Endothelial cell of umbilical vein (primary cell): ENCODE data around the gene UST. TPM values are rescaled to one million over a fixed set of nuclear protein-coding genes. Genes with fewer than 3 reads are reported as not detected.

ENCODE experiments used
- BruUV-seq: library from RNA; stranded (reverse); fragments of 400-500 nt; replicated peaks from 2 replicates; lab custom pipeline; 2021; lab: Mats Ljungman, UMichigan
- CTCF ChIA-PET: fragments of 300-600, 350-600 bp; sonication (Branson Sonifier 250); formaldehyde crosslinking; loops from one replicate; lab custom pipeline; 2021; ENCODE audit warnings: antibody characterized with exemption, inconsistent platforms; lab: Charles Lee
- POLR2A ChIA-PET: fragments of 300-600, 350-600 bp; sonication (Branson Sonifier 250); formaldehyde crosslinking; loops from one replicate; lab custom pipeline; 2021; ENCODE audit warnings: antibody characterized with exemption, inconsistent platforms; lab: Charles Lee
- DNase-seq: peaks from one replicate; pipeline ENCODE4 v3.0.0-alpha.2; 2011; ENCODE audit warnings: low read depth, low spot score
- FAIRE-seq: peaks from 2 replicates; lab custom pipeline; 2011; peaks lifted over from hg19 to GRCh38; lab: Jason Lieb, UNC
- H2AFZ ChIP-seq: 2 replicates; pipeline ENCODE4 v1.6.0; 2012; ENCODE audit warnings: low read depth, low read length, control low read depth, inconsistent platforms
- H3K27ac ChIP-seq: 2 replicates; pipeline ENCODE4 v1.5.1; 2011; ENCODE audit warnings: low read depth, mild to moderate bottlenecking, control low read depth, low read length, moderate library complexity; ENCODE audit not compliant: insufficient read depth
- H3K27me3 ChIP-seq, 2 experiments: 2 replicates each; pipeline versions ENCODE4 v1.6.0 to v1.6.1; 2011; ENCODE audit warnings: low read length in 2 of 2, mixed read lengths in 1 of 2; ENCODE audit not compliant: control insufficient read depth in 2 of 2, insufficient read depth in 2 of 2
- H3K36me3 ChIP-seq, 2 experiments: 2 replicates in 1 of 2; 3 replicates in 1 of 2; pipeline ENCODE4 v1.5.1; 2011; ENCODE audit warnings: low read length in 2 of 2, mild to moderate bottlenecking in 1 of 2, moderate library complexity in 1 of 2; ENCODE audit not compliant: control insufficient read depth in 2 of 2, insufficient read depth in 2 of 2; ENCODE audit errors: extremely low read depth in 1 of 2
- H3K4me1 ChIP-seq: 3 replicates; pipeline ENCODE4 v1.5.1; 2011; ENCODE audit warnings: mild to moderate bottlenecking, low read length; ENCODE audit not compliant: control insufficient read depth, insufficient read depth; ENCODE audit errors: extremely low read depth
- H3K4me2 ChIP-seq: 2 replicates; pipeline ENCODE4 v1.6.1; 2011; ENCODE audit warnings: low read length, control low read depth, mixed read lengths; ENCODE audit not compliant: insufficient read depth
- H3K4me3 ChIP-seq, 3 experiments: fragments of 200-600 bp in 1 of 3; sonication (generic), shearing (Covaris generic) in 1 of 3; replicated peaks in 1 of 3; 2 replicates each; pipeline ENCODE4 v1.5.1; 2011 to 2016; ENCODE audit warnings: control low read depth in 3 of 3, low read length in 3 of 3, mild to moderate bottlenecking in 2 of 3, inconsistent platforms in 1 of 3, low read depth in 1 of 3, moderate library complexity in 1 of 3; ENCODE audit not compliant: insufficient read depth in 1 of 3
- H3K79me2 ChIP-seq: 2 replicates; pipeline ENCODE4 v1.6.0; 2012; ENCODE audit warnings: low read length, inconsistent platforms; ENCODE audit not compliant: control insufficient read depth, insufficient read depth
- H3K9ac ChIP-seq: replicated peaks from 2 replicates; pipeline ENCODE3; 2011; ENCODE audit warnings: low read length, control low read depth; ENCODE audit not compliant: insufficient read depth; ENCODE audit errors: extremely low read depth
- H3K9me1 ChIP-seq: replicated peaks from 3 replicates; pipeline ENCODE4 v1.6.0; 2011; ENCODE audit warnings: mild to moderate bottlenecking, low read length; ENCODE audit not compliant: control insufficient read depth, insufficient read depth; ENCODE audit errors: extremely low read depth
- H3K9me3 ChIP-seq: replicated peaks from 2 replicates; pipeline ENCODE4 v1.5.1; 2012; ENCODE audit warnings: low read length, inconsistent platforms; ENCODE audit not compliant: control insufficient read depth, insufficient read depth
- H4K20me1 ChIP-seq: replicated peaks from 2 replicates; pipeline ENCODE3; 2011; ENCODE audit warnings: mild to moderate bottlenecking, low read length; ENCODE audit not compliant: control insufficient read depth, insufficient read depth; ENCODE audit errors: extremely low read depth
- CTCF ChIP-seq, 2 donors: IDR thresholded peaks; 1 replicate in 1 of 2; 2 replicates in 1 of 2; pipeline ENCODE4 v1.5.1; 2011; ENCODE audit warnings: low read length in 2 of 2, mild to moderate bottlenecking in 2 of 2, moderate library complexity in 2 of 2, control low read depth in 1 of 2, inconsistent platforms in 1 of 2, low read depth in 1 of 2; ENCODE audit not compliant: insufficient read depth in 1 of 2; ENCODE audit errors: extremely low read depth in 1 of 2
- EZH2 ChIP-seq: IDR thresholded peaks from 2 replicates; pipeline ENCODE4 v1.6.1; 2012; ENCODE audit warnings: borderline replicate concordance, low read depth, mild to moderate bottlenecking, moderate library complexity, low read length, inconsistent platforms; ENCODE audit not compliant: severe bottlenecking
- FOS ChIP-seq: IDR thresholded peaks from 2 replicates; pipeline ENCODE4 v1.6.1; 2011; ENCODE audit warnings: mild to moderate bottlenecking, low read length, moderate library complexity, borderline replicate concordance; ENCODE audit not compliant: insufficient read depth
- GATA2 ChIP-seq: IDR thresholded peaks from 2 replicates; pipeline ENCODE4 v1.7.0; 2011; ENCODE audit warnings: low read depth, mild to moderate bottlenecking, moderate library complexity, mixed read lengths, low read length; ENCODE audit not compliant: insufficient read length, insufficient read depth
- JUN ChIP-seq: IDR thresholded peaks from 2 replicates; pipeline ENCODE4 v1.6.1; 2011; ENCODE audit warnings: borderline replicate concordance, low read depth; ENCODE audit not compliant: insufficient read length, insufficient read depth
- MAX ChIP-seq: IDR thresholded peaks from 2 replicates; pipeline ENCODE4 v1.6.1; 2011; ENCODE audit not compliant: insufficient read depth, insufficient read length
- MYC ChIP-seq: IDR thresholded peaks from one replicate; pipeline ENCODE4 v1.6.1; 2011; ENCODE audit warnings: mild to moderate bottlenecking, low read depth, low read length
- POLR2A ChIP-seq: IDR thresholded peaks from 2 replicates; pipeline ENCODE4 v1.6.1; 2012; ENCODE audit warnings: low read depth, mild to moderate bottlenecking, control low read depth, low read length
- POLR2AphosphoS5 ChIP-seq: IDR thresholded peaks from 2 replicates; pipeline ENCODE4 v1.6.1; 2012; ENCODE audit warnings: low read depth, mild to moderate bottlenecking, control low read depth, low read length, moderate library complexity; ENCODE audit not compliant: insufficient read depth
- dilution Hi-C: fragments of 300-500 bp; cut with MboI; formaldehyde crosslinking; loops from one replicate; pipeline ENCODE4 v1.15.0; 2019; ENCODE audit warnings: low sequenced_read_pairs; ENCODE audit not compliant: extremely low pct_ligation_motif_present
- intact Hi-C: fragments of 100-400 bp; cut with micrococcal nuclease; formaldehyde crosslinking; loops from one replicate; pipeline ENCODE4 v1.10.0; 2022
- polyA plus RNA-seq, 4 experiments: library from polyadenylated mRNA; depleted of rRNA in 3 of 4; stranded (reverse) in 3 of 4; unstranded in 1 of 4; fragments of >200 nt; gene quantifications; 2 replicates each; pipeline versions ENCODE4 v1.2.1 to v1.2.3, GENCODE V29; 2011 to 2012; ENCODE audit warnings: missing spikeins in 1 of 4
- total RNA-seq: library from RNA; stranded (reverse); gene quantifications from 2 replicates; pipeline ENCODE4 v1.2.3, GENCODE V29; 2021

UST gene
- total and polyA plus RNA-seq, 2 donors (not counting 3 experiments of a cell fraction or from before 2014, with no cell fraction given), result 0.26 to 0.84 TPM

GRCh38 chr6:148971031-148971927, 224.4 kb downstream of the UST start:
- FAIRE-seq (no peak), DNase-seq (no peak)
- Histone ChIP-seq H4K20me1 (no peaks in the 10 kb centered on the region), H3K9me1 (no peaks in the 10 kb centered on the region), H3K36me3 (no peaks in the 10 kb centered on the region), H3K27me3 (peaks cover 7 to 11% of the 10 kb centered on the region in 2 experiments), H3K4me3 (no peak overlapping the region), H3K4me1 (no peaks in the 10 kb centered on the region), H2AFZ (no peak overlapping the region), H3K79me2 (no peaks in the 10 kb centered on the region), H3K9ac (no peak overlapping the region), H3K9me3 (no peaks in the 10 kb centered on the region), H3K27ac (no peak overlapping the region), H3K4me2 (no peak overlapping the region)
- BruUV-seq, result no TSS peak
- dilution Hi-C loops (no loop called here), intact Hi-C loops (no loop called here)
- ChIA-PET CTCF (interaction anchor here (1.1 to 1.9 kb wide), 2 partner anchors 10 to 393 kb away, joined by 4 read pairs; no protein-coding TSS in a partner anchor), POLR2A (no interaction called here)
- TF ChIP-seq MYC (no peak), GATA2 (no peak), MAX (no peak), POLR2A (no peak), JUN (no peak), FOS (no peak), EZH2 (no peak), POLR2AphosphoS5 (no peak), CTCF (IDR thresholded peaks at IDR 0.05; ENCODE audit: extremely low read depth in 1 of 2, insufficient read depth in 1 of 2, low read depth in 1 of 2, low read length in 2 of 2) (no peak)
